KMS-11 (cell line): Measurements from ENCODE around the gene KLK14.

Experiments used
- H2AFZ ChIP-seq: fragments of 200-600 bp; sonication (generic); 2 replicates; pipeline ENCODE4 v1.6.1; 2016; ENCODE audit warnings: antibody characterized with exemption, mixed run types, low read depth
- H3K27ac ChIP-seq: fragments of 200-600 bp; sonication (generic); 2 replicates; pipeline ENCODE4 v1.6.1; 2016; ENCODE audit warnings: mild to moderate bottlenecking, mixed run types
- H3K27me3 ChIP-seq: fragments of 200-600 bp; sonication (generic); 2 replicates; pipeline ENCODE4 v1.6.1; 2017; ENCODE audit warnings: mild to moderate bottlenecking, low read depth, mixed run types, moderate library complexity; ENCODE audit not compliant: insufficient read depth
- H3K36me3 ChIP-seq: fragments of 200-600 bp; sonication (generic); 2 replicates; pipeline ENCODE4 v1.6.1; 2017; ENCODE audit warnings: mild to moderate bottlenecking, mixed run types; ENCODE audit not compliant: insufficient read depth
- H3K4me1 ChIP-seq: fragments of 200-600 bp; sonication (generic); 2 replicates; pipeline ENCODE4 v1.6.1; 2016; ENCODE audit warnings: mild to moderate bottlenecking, low read depth, mixed run types; ENCODE audit not compliant: poor library complexity, severe bottlenecking
- H3K4me2 ChIP-seq: fragments of 200-600 bp; sonication (generic); 2 replicates; pipeline ENCODE4 v1.7.0; 2016; ENCODE audit warnings: mild to moderate bottlenecking, mixed run types
- H3K4me3 ChIP-seq: fragments of 200-600 bp; sonication (generic); IDR thresholded peaks from 2 replicates; pipeline ENCODE4 v1.6.1; 2017; ENCODE audit warnings: low read depth, low read length, mixed read lengths; ENCODE audit not compliant: insufficient read depth
- H3K79me2 ChIP-seq: fragments of 200-600 bp; sonication (generic); 2 replicates; pipeline ENCODE4 v1.6.1; 2016; ENCODE audit warnings: low read depth, mixed run types; ENCODE audit not compliant: insufficient read depth
- H3K9ac ChIP-seq: fragments of 200-600 bp; sonication (generic); 2 replicates; pipeline ENCODE4 v1.6.1; 2016; ENCODE audit warnings: mild to moderate bottlenecking, mixed run types
- H4K20me1 ChIP-seq: fragments of 200-600 bp; sonication (generic); 2 replicates; pipeline ENCODE4 v1.6.1; 2016; ENCODE audit warnings: mild to moderate bottlenecking, mixed run types; ENCODE audit not compliant: insufficient read depth
- TF ChIP-seq, protein P1 (sequence below): fragments of 200-600 bp; sonication (generic); conservative IDR thresholded peaks from 2 replicates; pipeline ENCODE4 v1.6.1; 2017; ENCODE audit warnings: low read depth, mild to moderate bottlenecking, antibody characterized with exemption, low read length, moderate library complexity, mixed read lengths

Gene KLK14

DNA sequence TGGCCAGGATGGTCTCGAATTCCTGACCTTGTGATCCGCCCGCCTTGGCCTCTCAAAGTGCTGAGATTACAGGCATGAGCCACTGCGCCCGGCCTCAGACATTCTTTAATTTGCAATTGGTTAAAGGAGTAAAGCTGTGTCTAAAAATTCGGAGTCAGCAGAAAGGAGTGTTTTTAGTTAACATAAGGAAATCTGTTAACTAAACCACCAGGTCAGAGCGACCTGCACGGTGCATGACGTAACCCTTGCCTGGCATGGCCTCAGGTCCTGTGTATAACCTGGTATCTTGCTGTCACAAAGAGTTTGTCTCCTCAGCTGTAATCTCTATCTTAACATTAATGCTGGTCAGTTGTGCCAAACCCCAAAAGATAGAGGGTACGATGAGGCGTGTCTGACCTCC is 38.4 kb downstream of the KLK14 start:
- Histone ChIP-seq H3K4me2 (no peak overlapping the region), H3K36me3 (no peaks in the 10 kb centered on the region), H3K79me2 (no peaks in the 10 kb centered on the region), H3K27ac (no peak overlapping the region), H3K4me3 (no peak overlapping the region), H3K4me1 (no peaks in the 10 kb centered on the region), H3K27me3 (no peaks in the 10 kb centered on the region; the same call in 1 of the 2 replicates), H3K9ac (no peak overlapping the region), H2AFZ (no peak overlapping the region), H4K20me1 (no peaks in the 10 kb centered on the region)
- TF ChIP-seq, protein P1, sequence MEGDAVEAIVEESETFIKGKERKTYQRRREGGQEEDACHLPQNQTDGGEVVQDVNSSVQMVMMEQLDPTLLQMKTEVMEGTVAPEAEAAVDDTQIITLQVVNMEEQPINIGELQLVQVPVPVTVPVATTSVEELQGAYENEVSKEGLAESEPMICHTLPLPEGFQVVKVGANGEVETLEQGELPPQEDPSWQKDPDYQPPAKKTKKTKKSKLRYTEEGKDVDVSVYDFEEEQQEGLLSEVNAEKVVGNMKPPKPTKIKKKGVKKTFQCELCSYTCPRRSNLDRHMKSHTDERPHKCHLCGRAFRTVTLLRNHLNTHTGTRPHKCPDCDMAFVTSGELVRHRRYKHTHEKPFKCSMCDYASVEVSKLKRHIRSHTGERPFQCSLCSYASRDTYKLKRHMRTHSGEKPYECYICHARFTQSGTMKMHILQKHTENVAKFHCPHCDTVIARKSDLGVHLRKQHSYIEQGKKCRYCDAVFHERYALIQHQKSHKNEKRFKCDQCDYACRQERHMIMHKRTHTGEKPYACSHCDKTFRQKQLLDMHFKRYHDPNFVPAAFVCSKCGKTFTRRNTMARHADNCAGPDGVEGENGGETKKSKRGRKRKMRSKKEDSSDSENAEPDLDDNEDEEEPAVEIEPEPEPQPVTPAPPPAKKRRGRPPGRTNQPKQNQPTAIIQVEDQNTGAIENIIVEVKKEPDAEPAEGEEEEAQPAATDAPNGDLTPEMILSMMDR: no peak

DNA sequence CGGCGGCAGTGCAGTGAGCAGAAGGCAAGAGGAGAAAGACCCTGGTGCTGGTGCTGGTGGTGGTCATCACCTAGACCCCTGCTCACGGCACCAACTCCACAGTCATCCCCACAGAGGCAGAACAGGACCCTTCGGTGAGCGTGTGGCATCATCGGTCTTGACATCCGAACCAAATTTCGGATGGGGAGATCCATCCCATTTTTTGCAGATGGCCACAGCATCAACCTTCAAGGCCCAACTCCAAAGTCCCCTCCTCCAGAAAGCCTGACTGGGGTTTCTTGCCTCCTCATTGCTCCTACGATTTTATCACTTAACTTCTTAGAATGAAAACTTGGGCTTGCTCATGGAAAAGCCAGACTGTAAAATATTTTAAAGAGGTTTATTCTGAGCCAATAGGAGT is 39.2 kb downstream of the KLK14 start:
- H2AFZ ChIP-seq: no peak overlapping the region
- TF ChIP-seq, protein P1: no peak
- H3K79me2 ChIP-seq: no peaks in the 10 kb centered on the region
- H3K36me3 ChIP-seq: no peaks in the 10 kb centered on the region
- H4K20me1 ChIP-seq: no peaks in the 10 kb centered on the region
- H3K27ac ChIP-seq: no peak overlapping the region
- H3K27me3 ChIP-seq: no peaks in the 10 kb centered on the region; the same call in 1 of the 2 replicates
- no peak overlapping the region for H3K4me2 ChIP-seq
- no peaks in the 10 kb centered on the region for H3K4me1 ChIP-seq
- H3K9ac ChIP-seq: no peak overlapping the region
- no peak overlapping the region for H3K4me3 ChIP-seq

DNA sequence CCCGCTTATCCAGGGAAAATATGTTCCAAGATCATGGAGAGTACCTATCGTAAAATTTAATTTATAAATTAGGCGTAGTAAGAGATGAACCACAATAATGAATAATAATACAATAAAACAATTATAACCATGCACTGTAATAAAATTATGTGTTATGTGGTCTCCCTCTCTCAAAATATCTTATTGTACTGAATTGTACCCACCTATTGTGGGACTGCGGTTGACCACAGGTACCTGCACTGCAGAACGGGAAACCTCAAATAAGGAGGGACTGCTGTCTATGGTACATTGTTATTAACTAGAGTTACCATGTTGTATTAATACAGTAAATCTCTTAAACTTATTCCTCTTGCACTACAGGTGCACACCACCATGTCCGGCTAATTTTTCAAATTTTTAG is 42.5 kb downstream of the KLK14 start:
- no peak overlapping the region for H3K4me3 ChIP-seq
- H3K9ac ChIP-seq: no peak overlapping the region
- H3K27me3 ChIP-seq: no peaks in the 10 kb centered on the region; the same call in 1 of the 2 replicates

DNA sequence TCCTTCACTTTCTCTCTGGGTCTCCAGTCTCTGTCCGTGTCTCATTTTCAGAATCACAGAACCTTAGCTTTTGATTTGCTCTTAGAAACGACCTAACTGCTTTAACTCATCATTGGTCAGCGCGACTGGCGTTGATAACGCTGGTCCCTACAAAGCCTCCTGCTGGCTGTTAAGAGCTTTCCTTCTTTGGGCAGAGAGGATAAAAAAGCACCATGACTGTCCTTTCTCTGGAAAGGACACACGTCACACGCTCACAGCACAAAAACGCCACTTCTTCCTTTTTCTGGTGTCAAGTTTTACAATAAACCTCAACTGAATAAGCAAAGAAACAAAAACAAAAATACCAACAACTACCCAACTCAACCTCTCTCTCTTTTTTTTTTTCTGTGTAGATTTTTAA is 46.2 kb downstream of the KLK14 start:
- Histone ChIP-seq H3K4me2 (no peak overlapping the region), H2AFZ (no peak overlapping the region), H3K9ac (no peak overlapping the region), H3K27ac (no peak overlapping the region), H4K20me1 (no peaks in the 10 kb centered on the region), H3K79me2 (no peaks in the 10 kb centered on the region), H3K36me3 (no peaks in the 10 kb centered on the region), H3K27me3 (no peaks in the 10 kb centered on the region; the same call in 1 of the 2 replicates), H3K4me1 (no peaks in the 10 kb centered on the region), H3K4me3 (no peak overlapping the region)
- TF ChIP-seq, protein P1: no peak

More for the DNA sequence above, 42.5 kb downstream of the KLK14 start:
- Histone ChIP-seq H3K4me2 (no peak overlapping the region), H3K4me1 (no peaks in the 10 kb centered on the region), H3K27ac (no peak overlapping the region), H3K36me3 (no peaks in the 10 kb centered on the region), H3K79me2 (no peaks in the 10 kb centered on the region), H2AFZ (no peak overlapping the region), H4K20me1 (no peaks in the 10 kb centered on the region)
- TF ChIP-seq, protein P1: no peak

DNA sequence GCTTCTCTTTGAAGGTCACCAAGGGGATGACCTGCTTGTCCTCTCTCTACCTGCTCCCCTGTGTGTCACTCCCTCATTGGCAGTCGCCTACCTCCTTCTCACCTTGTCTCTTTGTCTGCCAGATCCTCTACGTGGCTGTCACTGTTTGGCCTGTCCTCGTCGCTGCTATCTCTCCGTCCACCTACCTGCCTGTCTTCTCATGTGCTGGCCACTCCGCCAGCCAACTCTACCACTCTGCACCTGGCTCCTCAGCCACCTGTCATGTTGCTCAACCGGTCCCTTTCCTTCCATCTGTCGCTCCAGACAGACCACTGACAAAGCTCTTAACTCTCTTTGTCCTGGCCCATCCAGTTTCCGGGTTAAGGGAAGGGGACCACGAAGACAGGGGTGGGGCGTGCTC is 48.0 kb downstream of the KLK14 start, which contains the start of gene KLK12:
KLK12 (minus strand) TSS at position 299 of the 400 bp plus-strand sequence. CDS start 381 bp downstream, outside the sequence.
- H3K4me1 ChIP-seq: no peaks in the 10 kb centered on the region
- H2AFZ ChIP-seq: no peak within 1 kb of the TSS
- no peaks in the 10 kb centered on the region for H3K36me3 ChIP-seq
- H3K4me3 ChIP-seq: no peak within 1 kb of the TSS
- TF ChIP-seq, protein P1: no peak
- no peaks in the 10 kb centered on the region for H4K20me1 ChIP-seq
- no peak within 1 kb of the TSS for H3K9ac ChIP-seq
- no peak within 1 kb of the TSS for H3K27ac ChIP-seq
- no peak within 1 kb of the TSS for H3K4me2 ChIP-seq
- no peaks in the 10 kb centered on the region for H3K79me2 ChIP-seq
- no peaks in the 10 kb centered on the region; the same call in 1 of the 2 replicates for H3K27me3 ChIP-seq
